Smooth muscle cell (in vitro differentiated cells): ENCODE results near the gene IGLL1. TPM values are rescaled to one million over a fixed set of nuclear protein-coding genes. Genes with fewer than 3 reads are reported as not detected.

Experiments
- DNase-seq: peaks from one replicate; lab custom pipeline; 2025; ENCODE audit not compliant: unreplicated experiment; lab: John Stamatoyannopoulos, UW
- H2AFZ ChIP-seq: fragments of 200-600 bp; sonication (generic); 2 replicates; pipeline ENCODE4 v1.6.0; 2016; ENCODE audit warnings: antibody characterized with exemption, low read depth, mild to moderate bottlenecking
- H3F3A ChIP-seq: fragments of 200-600 bp; sonication (generic); 2 replicates; pipeline ENCODE4 v1.6.0; 2017; ENCODE audit warnings: antibody characterized with exemption, low read depth
- H3K27ac ChIP-seq: fragments of 200-600 bp; sonication (generic); 2 replicates; pipeline ENCODE4 v1.5.1; 2016; ENCODE audit warnings: low read depth, mild to moderate bottlenecking
- H3K27me3 ChIP-seq: fragments of 200-600 bp; sonication (generic); 2 replicates; pipeline ENCODE4 v1.6.1; 2016; ENCODE audit warnings: low read depth, mild to moderate bottlenecking
- H3K36me3 ChIP-seq: fragments of 200-600 bp; sonication (generic); 2 replicates; pipeline ENCODE4 v1.5.1; 2016; ENCODE audit warnings: low read depth
- H3K4me1 ChIP-seq: fragments of 200-600 bp; sonication (generic); 2 replicates; pipeline ENCODE4 v1.5.1; 2016; ENCODE audit warnings: low read depth
- H3K4me2 ChIP-seq: fragments of 200-600 bp; sonication (generic); 2 replicates; pipeline ENCODE4 v1.6.0; 2016; ENCODE audit warnings: mild to moderate bottlenecking
- H3K4me3 ChIP-seq: fragments of 200-600 bp; sonication (generic); 2 replicates; pipeline ENCODE4 v1.5.1; 2016; ENCODE audit warnings: mild to moderate bottlenecking
- H3K79me2 ChIP-seq: fragments of 200-600 bp; sonication (generic); 2 replicates; pipeline ENCODE4 v1.6.0; 2016; ENCODE audit warnings: low read depth, mild to moderate bottlenecking
- H3K9ac ChIP-seq: fragments of 200-600 bp; sonication (generic); 2 replicates; pipeline ENCODE4 v1.6.0; 2016; ENCODE audit warnings: low read depth
- H3K9me3 ChIP-seq: fragments of 200-600 bp; sonication (generic); replicated peaks from 2 replicates; pipeline ENCODE4 v1.5.1; 2016; ENCODE audit warnings: low read depth
- H4K20me1 ChIP-seq: fragments of 200-600 bp; sonication (generic); 2 replicates; pipeline ENCODE4 v1.6.0; 2016; ENCODE audit warnings: low read depth
- WGBS: methylation state at CpG from one replicate; pipeline ENCODE4 v1.1.7; 2016; ENCODE audit warnings: low lambda C conversion rate; 5-methylcytosine and 5-hydroxymethylcytosine counted together
- polyA plus RNA-seq: library from polyadenylated mRNA; unstranded; fragments of >200 nt; fragmentation: Nextera tagmentation; extraction: Ambion mirVana; gene quantifications from 2 replicates; pipeline ENCODE4 v1.2.1, GENCODE V29; 2016
- total RNA-seq: library from RNA; depleted of rRNA; stranded (reverse); fragments of >200 nt; gene quantifications from 2 replicates; pipeline ENCODE4 v1.2.3, GENCODE V29; 2014
- TF ChIP-seq, protein P1 (sequence below): fragments of 200-600 bp; sonication (generic); IDR thresholded peaks from 2 replicates; pipeline ENCODE4 v1.5.1; 2017; ENCODE audit warnings: borderline replicate concordance, mild to moderate bottlenecking, antibody characterized with exemption; ENCODE audit not compliant: insufficient read depth, poor library complexity, severe bottlenecking

Gene IGLL1
- total and polyA plus RNA-seq, 2 experiments from 2014 or later: not detected

DNA sequence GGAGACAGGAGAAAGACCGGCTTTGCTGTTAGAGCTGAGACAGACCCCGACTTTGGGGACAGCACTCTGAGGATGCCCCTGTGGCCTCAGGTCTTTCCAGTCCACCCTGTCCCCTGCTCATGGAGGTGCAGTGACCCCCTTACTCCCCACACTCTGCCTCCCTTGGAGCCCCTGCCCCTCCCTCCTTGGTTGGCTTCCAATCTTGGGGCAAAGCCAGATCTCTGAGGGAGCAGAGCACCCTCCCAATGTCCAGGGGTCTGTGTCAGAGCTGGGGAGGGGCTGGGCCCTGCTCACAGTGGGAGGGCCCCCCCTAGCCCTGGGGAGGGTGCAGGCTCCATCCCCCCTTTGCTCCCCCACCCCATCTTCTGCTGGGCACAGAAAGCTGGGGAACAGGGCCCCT lies 50.0 kb downstream of the IGLL1 start:
- Histone ChIP-seq H4K20me1 (no peaks in the 10 kb centered on the region), H3K9me3 (no peaks in the 10 kb centered on the region), H3K27ac (no peak overlapping the region), H3K27me3 (no peaks in the 10 kb centered on the region), H3K4me3 (no peak overlapping the region), H3K36me3 (no peaks in the 10 kb centered on the region), H3K4me1 (no peaks in the 10 kb centered on the region), H3K79me2 (no peaks in the 10 kb centered on the region), H3K9ac (no peak overlapping the region), H3K4me2 (no peak overlapping the region), H2AFZ (no peak overlapping the region), H3F3A (no peaks in the 10 kb centered on the region)
- TF ChIP-seq, protein P1, sequence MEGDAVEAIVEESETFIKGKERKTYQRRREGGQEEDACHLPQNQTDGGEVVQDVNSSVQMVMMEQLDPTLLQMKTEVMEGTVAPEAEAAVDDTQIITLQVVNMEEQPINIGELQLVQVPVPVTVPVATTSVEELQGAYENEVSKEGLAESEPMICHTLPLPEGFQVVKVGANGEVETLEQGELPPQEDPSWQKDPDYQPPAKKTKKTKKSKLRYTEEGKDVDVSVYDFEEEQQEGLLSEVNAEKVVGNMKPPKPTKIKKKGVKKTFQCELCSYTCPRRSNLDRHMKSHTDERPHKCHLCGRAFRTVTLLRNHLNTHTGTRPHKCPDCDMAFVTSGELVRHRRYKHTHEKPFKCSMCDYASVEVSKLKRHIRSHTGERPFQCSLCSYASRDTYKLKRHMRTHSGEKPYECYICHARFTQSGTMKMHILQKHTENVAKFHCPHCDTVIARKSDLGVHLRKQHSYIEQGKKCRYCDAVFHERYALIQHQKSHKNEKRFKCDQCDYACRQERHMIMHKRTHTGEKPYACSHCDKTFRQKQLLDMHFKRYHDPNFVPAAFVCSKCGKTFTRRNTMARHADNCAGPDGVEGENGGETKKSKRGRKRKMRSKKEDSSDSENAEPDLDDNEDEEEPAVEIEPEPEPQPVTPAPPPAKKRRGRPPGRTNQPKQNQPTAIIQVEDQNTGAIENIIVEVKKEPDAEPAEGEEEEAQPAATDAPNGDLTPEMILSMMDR: no peak
- WGBS: 94% methylated on average over 2 of the region's 2 CpGs
- no peak for DNase-seq

DNA sequence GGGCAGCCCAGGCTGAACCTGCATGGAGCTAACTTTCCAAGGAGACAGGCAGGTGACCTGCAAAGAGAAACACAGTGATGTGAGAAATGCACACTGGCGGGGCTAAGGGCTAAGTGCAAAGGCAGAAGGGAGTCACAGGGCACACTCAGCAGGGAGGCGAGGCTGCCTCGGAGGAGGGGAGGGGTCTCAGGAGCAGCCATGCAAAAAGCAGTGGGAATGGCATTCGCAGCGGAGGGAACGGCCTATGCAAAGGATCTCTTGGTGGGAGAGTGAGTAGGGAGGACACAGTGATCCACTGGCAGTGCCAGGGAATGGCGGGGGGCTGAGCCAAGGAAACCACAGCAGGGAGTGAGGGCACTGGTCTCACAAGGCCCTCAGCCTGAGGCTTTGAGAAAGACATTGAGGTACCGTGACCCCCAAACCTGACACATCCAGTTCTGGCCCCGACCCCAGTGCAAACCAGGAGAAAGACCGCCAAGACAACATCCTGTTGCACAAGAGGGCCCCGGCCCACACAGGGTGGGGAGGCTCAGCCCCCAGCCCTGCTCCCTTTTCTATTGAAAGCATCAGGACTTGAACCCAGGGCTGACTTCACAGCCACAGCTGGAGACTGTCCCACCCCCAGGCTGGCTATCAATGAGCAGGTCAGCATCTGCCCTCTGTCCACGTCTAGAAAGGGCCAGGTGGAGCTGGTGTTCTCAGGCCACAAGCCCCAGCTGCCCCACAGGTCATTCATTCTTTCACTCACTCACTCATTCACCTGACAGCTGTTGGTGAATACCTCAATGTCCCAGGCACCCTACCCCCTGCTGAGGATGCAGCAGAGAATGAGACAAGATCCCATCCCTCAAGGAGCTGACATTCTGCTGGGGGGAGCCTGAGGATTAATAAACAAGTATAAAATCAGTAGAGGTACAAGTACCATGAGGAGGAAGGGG lies 50.7 kb downstream of the IGLL1 start:
- H3F3A ChIP-seq: no peaks in the 10 kb centered on the region
- no peaks in the 10 kb centered on the region for H3K9me3 ChIP-seq
- no peaks in the 10 kb centered on the region for H4K20me1 ChIP-seq
- 85% methylated on average over 12 of the region's 12 CpGs for WGBS
- DNase-seq: no peak
- TF ChIP-seq, protein P1: no peak
- H2AFZ ChIP-seq: no peak overlapping the region
- no peaks in the 10 kb centered on the region for H3K27me3 ChIP-seq
- H3K4me2 ChIP-seq: no peak overlapping the region
- H3K79me2 ChIP-seq: no peaks in the 10 kb centered on the region
- H3K36me3 ChIP-seq: no peaks in the 10 kb centered on the region
- H3K27ac ChIP-seq: no peak overlapping the region
- no peak overlapping the region for H3K9ac ChIP-seq
- no peak overlapping the region for H3K4me3 ChIP-seq
- no peaks in the 10 kb centered on the region for H3K4me1 ChIP-seq

DNA sequence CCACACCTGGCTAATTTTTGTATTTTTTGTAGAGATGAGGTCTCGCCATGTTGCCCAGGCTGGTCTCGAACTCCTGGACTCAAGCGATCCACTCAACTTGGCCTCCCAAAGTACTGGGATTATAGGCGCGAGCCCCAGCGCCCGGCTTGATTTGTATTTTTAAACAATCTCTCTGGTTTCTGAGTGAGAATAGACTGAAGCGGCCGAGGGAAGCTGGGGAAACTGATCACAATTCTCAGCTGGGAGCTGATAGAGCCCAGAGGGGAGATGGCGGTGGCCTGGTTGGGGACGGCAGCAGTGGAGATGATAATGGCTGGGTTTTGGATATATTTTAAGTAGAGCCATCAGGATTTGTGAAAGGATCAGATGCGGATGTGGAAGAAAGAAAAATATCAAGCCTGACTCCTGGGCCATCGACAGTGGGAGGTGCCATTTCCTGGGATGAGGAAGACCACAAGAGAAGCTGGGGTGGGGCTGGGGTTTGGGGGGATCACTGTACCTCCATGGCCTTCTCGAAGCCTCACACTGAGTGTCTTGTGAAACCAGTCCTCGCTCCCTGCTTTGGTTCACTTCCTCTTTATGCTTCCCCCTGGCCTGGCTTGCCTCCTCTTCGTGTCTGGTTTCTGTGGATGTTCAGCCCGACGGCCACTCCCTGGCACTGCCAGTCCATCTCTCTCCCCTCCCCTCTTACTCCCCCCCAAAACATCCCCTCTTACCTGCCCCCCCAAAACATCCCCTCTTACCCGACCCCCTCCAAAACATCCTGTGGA lies 51.9 kb downstream of the IGLL1 start:
- no peak overlapping the region for H3K27ac ChIP-seq
- H3K4me1 ChIP-seq: peaks cover 3% of the 10 kb centered on the region
- H3K4me2 ChIP-seq: no peak overlapping the region
- H3K9me3 ChIP-seq: no peaks in the 10 kb centered on the region
- no peak overlapping the region for H3K9ac ChIP-seq
- DNase-seq: no peak
- H3K4me3 ChIP-seq: no peak overlapping the region
- no peaks in the 10 kb centered on the region for H3K27me3 ChIP-seq
- 91% methylated on average over 16 of the region's 19 CpGs for WGBS
- no peaks in the 10 kb centered on the region for H3F3A ChIP-seq
- no peaks in the 10 kb centered on the region for H3K36me3 ChIP-seq
- H3K79me2 ChIP-seq: no peaks in the 10 kb centered on the region
- H4K20me1 ChIP-seq: no peaks in the 10 kb centered on the region
- TF ChIP-seq, protein P1: no peak
- no peak overlapping the region for H2AFZ ChIP-seq
